Testis (tissue), 3 donors: Measurements from ENCODE around the gene ACACB. TPM values are rescaled to one million over a fixed set of nuclear protein-coding genes. Genes with fewer than 3 reads are reported as not detected.

Experiments used
- DNase-seq: peaks from one replicate; pipeline ENCODE4 v3.0.0-alpha.2; 2019
- H3K27ac ChIP-seq, 2 donors: fragments of 200-600 bp; sonication (generic); one replicate each; pipeline ENCODE4 v1.5.1; 2019
- H3K27me3 ChIP-seq: fragments of 200-600 bp; sonication (generic); one replicate; pipeline ENCODE4 v1.5.1; 2019
- H3K36me3 ChIP-seq: fragments of 200-600 bp; sonication (generic); one replicate; pipeline ENCODE4 v1.5.1; 2017; ENCODE audit warnings: low read depth; ENCODE audit errors: missing control alignments
- H3K4me1 ChIP-seq: fragments of 200-600 bp; sonication (generic); one replicate; pipeline ENCODE4 v1.5.1; 2019
- H3K4me3 ChIP-seq, 2 donors: fragments of 200-600 bp; sonication (generic); one replicate each; pipeline ENCODE4 v1.5.1; 2017 to 2019
- H3K9me3 ChIP-seq: fragments of 200-600 bp; sonication (generic); one replicate; pipeline ENCODE4 v1.5.1; 2017
- POLR2A ChIP-seq: fragments of 450-650 bp; IDR thresholded peaks from one replicate; pipeline ENCODE4 v1.6.1; 2017; ENCODE audit warnings: antibody characterized with exemption, mild to moderate bottlenecking, moderate library complexity
- WGBS, 2 donors: methylation state at CpG; one replicate each; pipeline ENCODE4 v1.1.5; 2018; 5-methylcytosine and 5-hydroxymethylcytosine counted together
- intact Hi-C: fragments of 100-400 bp; cut with DNase I; formaldehyde crosslinking; loops from one replicate; pipeline ENCODE4 v1.15.1; 2023; ENCODE audit warnings: low total_unique reads
- polyA plus RNA-seq: library from polyadenylated mRNA; stranded (reverse); fragments of 350-450 nt; fragmentation: Illumina TruSeq; extraction: RNeasy Lipid Tissue Mini Kit (QIAGEN cat#74804); gene quantifications from one replicate; pipeline ENCODE4 v1.2.3, GENCODE V29; 2014; ENCODE audit warnings: low read depth, low replicate concordance; ENCODE audit not compliant: insufficient read depth
- total RNA-seq, 2 donors: library from RNA; depleted of rRNA; stranded (reverse); fragments of >200 nt; gene quantifications; one replicate each; pipeline ENCODE4 v1.2.3, GENCODE V29; 2016
- TF ChIP-seq, protein P1 (sequence below), 3 experiments: fragments of 450-650 bp in 2 of 3; fragments of 200-600 bp in 1 of 3; sonication (generic) in 1 of 3; IDR thresholded peaks; one replicate each; pipeline ENCODE4 v1.5.1; 2016 to 2019; ENCODE audit warnings: antibody characterized with exemption in 3 of 3, mild to moderate bottlenecking in 2 of 3, moderate library complexity in 1 of 3

ACACB gene
- total and polyA plus RNA-seq, 3 donors from 2014 or later = 25.5 to 96.8 (median 61.6) TPM

- no peak overlapping the region for H3K4me3 ChIP-seq
- DNase-seq = no peak
- TF ChIP-seq POLR2A = no peak
- TF ChIP-seq, protein P1, sequence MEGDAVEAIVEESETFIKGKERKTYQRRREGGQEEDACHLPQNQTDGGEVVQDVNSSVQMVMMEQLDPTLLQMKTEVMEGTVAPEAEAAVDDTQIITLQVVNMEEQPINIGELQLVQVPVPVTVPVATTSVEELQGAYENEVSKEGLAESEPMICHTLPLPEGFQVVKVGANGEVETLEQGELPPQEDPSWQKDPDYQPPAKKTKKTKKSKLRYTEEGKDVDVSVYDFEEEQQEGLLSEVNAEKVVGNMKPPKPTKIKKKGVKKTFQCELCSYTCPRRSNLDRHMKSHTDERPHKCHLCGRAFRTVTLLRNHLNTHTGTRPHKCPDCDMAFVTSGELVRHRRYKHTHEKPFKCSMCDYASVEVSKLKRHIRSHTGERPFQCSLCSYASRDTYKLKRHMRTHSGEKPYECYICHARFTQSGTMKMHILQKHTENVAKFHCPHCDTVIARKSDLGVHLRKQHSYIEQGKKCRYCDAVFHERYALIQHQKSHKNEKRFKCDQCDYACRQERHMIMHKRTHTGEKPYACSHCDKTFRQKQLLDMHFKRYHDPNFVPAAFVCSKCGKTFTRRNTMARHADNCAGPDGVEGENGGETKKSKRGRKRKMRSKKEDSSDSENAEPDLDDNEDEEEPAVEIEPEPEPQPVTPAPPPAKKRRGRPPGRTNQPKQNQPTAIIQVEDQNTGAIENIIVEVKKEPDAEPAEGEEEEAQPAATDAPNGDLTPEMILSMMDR (IDR thresholded peaks at IDR 0.05) = no peak
- no peak overlapping the region for H3K27ac ChIP-seq
- intact Hi-C loops = loop anchor here (10.0 kb wide), 1 partner anchor 117 kb away; no protein-coding TSS in a partner anchor
- no peaks in the 10 kb centered on the region for H3K9me3 ChIP-seq
- H3K4me1 ChIP-seq = no peaks in the 10 kb centered on the region
- H3K27me3 ChIP-seq = no peaks in the 10 kb centered on the region
- WGBS, 2 donors = 92% methylated on average over 13 to 14 of the region's 14 CpGs
- no peaks in the 10 kb centered on the region for H3K36me3 ChIP-seq
Observed at GRCh38 chr12:109267361-109267760, 151.0 kb downstream of the ACACB start.

DNA sequence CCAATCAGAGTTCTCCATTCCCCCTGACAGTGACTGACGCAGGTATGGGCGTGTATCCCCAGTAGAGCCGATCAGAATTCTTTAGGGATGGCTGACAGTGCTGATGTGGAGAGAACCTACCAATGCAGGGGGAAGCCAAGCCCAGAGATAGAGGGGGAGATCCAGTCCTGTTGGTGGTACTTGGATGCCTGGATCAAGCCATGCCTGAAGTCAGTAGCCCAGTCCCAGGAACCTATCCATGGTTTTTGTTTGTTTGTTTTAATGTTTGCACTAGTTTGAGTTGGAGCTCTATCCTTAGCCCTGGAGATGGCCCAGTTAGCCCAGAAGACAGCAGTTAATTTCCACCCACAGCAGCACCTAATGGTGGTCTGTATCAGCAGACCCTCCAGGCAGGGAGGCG is 152.5 kb downstream of the ACACB start:
- H3K27me3 ChIP-seq = no peaks in the 10 kb centered on the region
- TF ChIP-seq, protein P1 (IDR thresholded peaks at IDR 0.05) = no peak
- TF ChIP-seq POLR2A = no peak
- intact Hi-C loops = loop anchor here (10.0 kb wide), 1 partner anchor 116 kb away; no protein-coding TSS in a partner anchor
- no peaks in the 10 kb centered on the region for H3K4me1 ChIP-seq
- no peak overlapping the region for H3K4me3 ChIP-seq
- no peak overlapping the region for H3K27ac ChIP-seq
- WGBS, 2 donors = 86 to 88% methylated on average over 4 of the region's 4 CpGs
- no peaks in the 10 kb centered on the region for H3K9me3 ChIP-seq
- H3K36me3 ChIP-seq = no peaks in the 10 kb centered on the region
- DNase-seq = no peak

- Histone ChIP-seq H3K27me3 (no peaks in the 10 kb centered on the region), H3K9me3 (no peaks in the 10 kb centered on the region), H3K27ac (no peak overlapping the region), H3K36me3 (no peaks in the 10 kb centered on the region), H3K4me1 (no peaks in the 10 kb centered on the region), H3K4me3 (no peak overlapping the region)
- intact Hi-C loops = loop anchor here (10.0 kb wide), 1 partner anchor 115 kb away; no protein-coding TSS in a partner anchor
- 71 to 87% methylated on average over 3 of the region's 3 CpGs for WGBS, 2 donors
- no peak for DNase-seq
- no peak for TF ChIP-seq POLR2A
- TF ChIP-seq, protein P1 (IDR thresholded peaks at IDR 0.05) = no peak
Observed at GRCh38 chr12:109269428-109269827, 153.0 kb downstream of the ACACB start.

DNA sequence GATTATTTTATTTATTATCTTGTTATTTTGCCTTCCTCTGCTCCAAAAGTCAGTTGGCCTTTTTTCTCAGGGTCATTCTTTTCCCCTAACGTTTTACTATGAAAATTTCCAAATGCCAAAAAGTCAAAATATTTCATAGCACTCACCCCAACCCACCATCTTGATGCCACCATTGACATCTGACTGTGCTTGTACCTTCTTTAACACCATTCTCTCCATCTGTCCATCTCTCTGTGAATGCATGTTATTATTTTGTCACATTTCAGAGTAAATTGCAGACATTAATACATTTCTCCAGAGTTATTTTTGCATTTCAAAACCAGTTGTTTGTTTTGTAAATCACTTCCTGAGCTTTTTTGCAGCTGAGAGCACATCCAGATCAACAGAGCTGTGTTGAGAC is 154.1 kb downstream of the ACACB start:
- no peak for DNase-seq
- no peaks in the 10 kb centered on the region for H3K36me3 ChIP-seq
- WGBS, 2 donors = 0 to 52% methylated on average over 1 of the region's 1 CpG
- no peaks in the 10 kb centered on the region for H3K27me3 ChIP-seq
- H3K9me3 ChIP-seq = no peaks in the 10 kb centered on the region
- no peak for TF ChIP-seq POLR2A
- TF ChIP-seq, protein P1 (IDR thresholded peaks at IDR 0.05) = no peak
- intact Hi-C loops = no loop called here
- H3K4me3 ChIP-seq = no peak overlapping the region
- H3K4me1 ChIP-seq = no peaks in the 10 kb centered on the region
- H3K27ac ChIP-seq = no peak overlapping the region

DNA sequence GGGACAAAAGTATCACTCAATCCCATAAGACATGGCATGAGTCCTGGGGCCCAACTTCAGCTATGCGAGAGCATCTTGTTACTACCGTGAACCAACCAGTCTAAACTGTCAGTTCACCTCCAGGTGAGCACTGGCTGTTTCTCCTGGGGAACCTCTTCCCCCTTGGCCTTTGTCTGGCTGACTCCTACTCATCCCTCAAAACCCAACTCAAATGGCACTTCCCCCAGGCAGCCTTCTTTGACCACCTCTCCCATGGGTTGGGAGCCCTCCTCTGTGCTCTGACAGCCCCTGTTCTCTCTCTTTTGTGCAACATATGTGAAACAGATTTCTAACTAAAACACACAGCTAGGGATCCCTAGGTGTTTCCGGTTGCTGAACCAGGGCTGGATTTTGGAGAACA is 155.0 kb downstream of the ACACB start:
- 93 to 98% methylated on average over 3 of the region's 3 CpGs for WGBS, 2 donors
- intact Hi-C loops = no loop called here
- no peak for TF ChIP-seq POLR2A
- TF ChIP-seq, protein P1 (IDR thresholded peaks at IDR 0.05) = no peak

More for the DNA sequence above, 155.0 kb downstream of the ACACB start:
- Histone ChIP-seq H3K27me3 (no peaks in the 10 kb centered on the region), H3K27ac (no peak overlapping the region), H3K9me3 (no peaks in the 10 kb centered on the region), H3K36me3 (no peaks in the 10 kb centered on the region), H3K4me3 (no peak overlapping the region), H3K4me1 (no peaks in the 10 kb centered on the region)
- no peak for DNase-seq
